HCT116 (cell line): ENCODE measurements around the gene PTGES2. TPM values are rescaled to one million over a fixed set of nuclear protein-coding genes. Genes with fewer than 3 reads are reported as not detected.

Experiments used
- ATAC-seq: fragments of 200-7000 bp; cut with Tn5 transposase; 2 replicates; pipeline ENCODE4 v1.9.1; 2020; ENCODE audit warnings: mild to moderate bottlenecking, moderate library complexity
- BruUV-seq: library from RNA; stranded (reverse); fragments of 400-500 nt; replicated peaks from 2 replicates; lab custom pipeline; 2021; lab: Mats Ljungman, UMichigan
- CTCF ChIA-PET: fragments of 300-600 bp; sonication (Branson Sonifier 250); formaldehyde crosslinking; loops from one replicate; lab custom pipeline; 2021; ENCODE audit warnings: antibody characterized with exemption; lab: Charles Lee
- POLR2A ChIA-PET: fragments of 300-600, 350-600 bp; sonication (Branson Sonifier 250); formaldehyde crosslinking; loops from one replicate; lab custom pipeline; 2021; ENCODE audit warnings: antibody characterized with exemption; lab: Charles Lee
- RAD21 ChIA-PET, 2 experiments: fragments of 300-600 bp; sonication (Branson Sonifier 250); formaldehyde crosslinking; loops; one replicate each; lab custom pipeline; 2023; ENCODE audit warnings: low total read pairs in 2 of 2; ENCODE audit not compliant: uncharacterized antibody in 2 of 2, unreplicated experiment in 2 of 2, low non-redundant PET in 1 of 2; lab: Charles Lee
- DNase-seq: peaks from one replicate; pipeline ENCODE4 v3.0.0-alpha.2; 2010; ENCODE audit warnings: low read depth, low spot score
- H2AFZ ChIP-seq: fragments of 200-600 bp; shearing (Covaris generic), sonication (generic); 2 replicates; pipeline ENCODE4 v1.6.1; 2017; ENCODE audit warnings: low read depth, mixed run types, mixed read lengths, antibody characterized with exemption, low read length; ENCODE audit not compliant: poor library complexity, severe bottlenecking
- H3K27ac ChIP-seq: 2 replicates; pipeline ENCODE4 v1.5.1; 2012; ENCODE audit warnings: low read depth, low read length
- H3K27me3 ChIP-seq: fragments of 200-600 bp; sonication (generic); 2 replicates; pipeline ENCODE4 v1.6.1; 2016; ENCODE audit warnings: mixed run types, low read length, mixed read lengths; ENCODE audit not compliant: insufficient read depth
- H3K36me3 ChIP-seq, 2 experiments: fragments of 200-500 bp in 1 of 2; fragments of 200-600 bp in 1 of 2; sonication (Bioruptor generic) in 1 of 2; sonication (generic) in 1 of 2; 2 replicates each; pipeline versions ENCODE4 v1.5.1 to v1.6.1; 2014 to 2016; ENCODE audit warnings: low read length in 2 of 2, inconsistent platforms in 1 of 2, mixed read lengths in 1 of 2, mixed run types in 1 of 2; ENCODE audit not compliant: insufficient read depth in 2 of 2, control insufficient read depth in 1 of 2
- H3K4me1 ChIP-seq, 2 experiments: fragments of 200-600 bp in 1 of 2; sonication (generic) in 1 of 2; 2 replicates each; pipeline versions ENCODE4 v1.5.1 to v1.6.1; 2012 to 2017; ENCODE audit warnings: low read length in 2 of 2, inconsistent platforms in 1 of 2, mild to moderate bottlenecking in 1 of 2, mixed read lengths in 1 of 2, mixed run types in 1 of 2, moderate library complexity in 1 of 2; ENCODE audit not compliant: insufficient read depth in 2 of 2, control insufficient read depth in 1 of 2
- H3K4me2 ChIP-seq: fragments of 200-600 bp; sonication (generic); 2 replicates; pipeline ENCODE4 v1.6.1; 2017; ENCODE audit warnings: mixed run types, low read length, mixed read lengths
- H3K4me3 ChIP-seq, 2 experiments: fragments of 200-600 bp in 1 of 2; sonication (generic) in 1 of 2; replicated peaks in 1 of 2; 2 replicates each; pipeline ENCODE4 v1.5.1; 2011 to 2016; ENCODE audit warnings: low read length in 2 of 2, control low read depth in 1 of 2, low read depth in 1 of 2, mild to moderate bottlenecking in 1 of 2, mixed read lengths in 1 of 2, mixed run types in 1 of 2
- H3K79me2 ChIP-seq: fragments of 200-600 bp; sonication (generic); 2 replicates; pipeline ENCODE4 v1.6.1; 2017; ENCODE audit warnings: mild to moderate bottlenecking, mixed run types, low read length, moderate library complexity, mixed read lengths; ENCODE audit not compliant: insufficient read depth
- H3K9ac ChIP-seq: fragments of 200-600 bp; sonication (generic); 2 replicates; pipeline ENCODE4 v1.6.1; 2016; ENCODE audit warnings: low read length, mixed read lengths
- H3K9me2 ChIP-seq: fragments of 200-600 bp; sonication (generic), shearing (Covaris generic); 2 replicates; pipeline ENCODE4 v1.6.1; 2017; ENCODE audit warnings: mixed run types, mild to moderate bottlenecking, moderate library complexity; ENCODE audit not compliant: insufficient read depth
- H3K9me3 ChIP-seq, 2 experiments: fragments of 200-500 bp in 1 of 2; fragments of 200-600 bp in 1 of 2; sonication (Bioruptor generic) in 1 of 2; sonication (generic) in 1 of 2; 2 replicates each; pipeline ENCODE4 v1.6.1; 2014 to 2017; ENCODE audit warnings: low read length in 2 of 2, mixed read lengths in 2 of 2, inconsistent platforms in 1 of 2, low read depth in 1 of 2, mild to moderate bottlenecking in 1 of 2, mixed run types in 1 of 2, moderate library complexity in 1 of 2; ENCODE audit not compliant: control insufficient read depth in 1 of 2, insufficient read depth in 1 of 2
- H4K20me1 ChIP-seq: fragments of 200-600 bp; sonication (generic), shearing (Covaris generic); 2 replicates; pipeline ENCODE4 v1.6.1; 2017; ENCODE audit warnings: mixed run types, mild to moderate bottlenecking, moderate library complexity; ENCODE audit not compliant: insufficient read depth
- CBX3 ChIP-seq: IDR thresholded peaks from 2 replicates; pipeline ENCODE4 v1.6.1; 2012; ENCODE audit warnings: low read depth
- CEBPB ChIP-seq: IDR thresholded peaks from 2 replicates; pipeline ENCODE4 v1.6.1; 2012; ENCODE audit warnings: low read depth
- EGR1 ChIP-seq: IDR thresholded peaks from 2 replicates; pipeline ENCODE4 v1.6.1; 2012; ENCODE audit warnings: low read depth
- ELF1 ChIP-seq: IDR thresholded peaks from 2 replicates; pipeline ENCODE4 v1.6.1; 2012; ENCODE audit warnings: low read depth, borderline replicate concordance
- EZH2 ChIP-seq: fragments of 200-600 bp; sonication (generic); IDR thresholded peaks from 2 replicates; pipeline ENCODE4 v1.6.1; 2017; ENCODE audit warnings: antibody characterized with exemption, mixed run types
- EZH2phosphoT487 ChIP-seq: fragments of 200-600 bp; IDR thresholded peaks from 2 replicates; pipeline ENCODE4 v1.6.1; 2018; ENCODE audit warnings: antibody characterized with exemption, borderline replicate concordance
- FOSL1 ChIP-seq: IDR thresholded peaks from 2 replicates; pipeline ENCODE4 v1.6.1; 2012; ENCODE audit warnings: low read depth
- JUND ChIP-seq: IDR thresholded peaks from 2 replicates; pipeline ENCODE4 v1.6.1; 2012
- POLR2A ChIP-seq: IDR thresholded peaks from 2 replicates; pipeline ENCODE4 v1.7.0; 2011; ENCODE audit warnings: borderline replicate concordance; ENCODE audit not compliant: insufficient read depth, insufficient read length; ENCODE audit errors: extremely low read depth
- POLR2AphosphoS5 ChIP-seq: IDR thresholded peaks from 2 replicates; pipeline ENCODE4 v1.6.1; 2011; ENCODE audit warnings: mild to moderate bottlenecking, low read depth, low read length, moderate library complexity
- SIN3A ChIP-seq: IDR thresholded peaks from 2 replicates; pipeline ENCODE4 v1.6.1; 2012; ENCODE audit warnings: low read depth
- SRF ChIP-seq: IDR thresholded peaks from 2 replicates; pipeline ENCODE4 v1.6.1; 2012; ENCODE audit warnings: low read depth
- TCF7L2 ChIP-seq: IDR thresholded peaks from 2 replicates; pipeline ENCODE4 v1.7.0; 2011; ENCODE audit warnings: borderline replicate concordance, inconsistent platforms; ENCODE audit not compliant: insufficient read depth, insufficient read length; ENCODE audit errors: extremely low read depth
- YY1 ChIP-seq: IDR thresholded peaks from 2 replicates; pipeline ENCODE4 v1.6.1; 2011; ENCODE audit warnings: low read length, low read depth, moderate library complexity, mild to moderate bottlenecking; ENCODE audit not compliant: insufficient replicate concordance; ENCODE audit errors: extremely low read depth
- ZFX ChIP-seq: fragments of 450-650 bp; IDR thresholded peaks from 2 replicates; pipeline ENCODE4 v1.6.1; 2017
- ZNF274 ChIP-seq: fragments of 200-500 bp; sonication (Bioruptor generic); IDR thresholded peaks from 2 replicates; pipeline ENCODE4 v1.6.1; 2014; ENCODE audit warnings: mild to moderate bottlenecking, low read depth, low read length, inconsistent platforms
- intact Hi-C: fragments of 100-400 bp; cut with micrococcal nuclease; formaldehyde crosslinking; loops from 2 replicates; pipeline ENCODE4 v1.10.0; 2022
- total RNA-seq: library from RNA; stranded (reverse); gene quantifications from one replicate; pipeline ENCODE4 v1.2.1, GENCODE V29; 2021; ENCODE audit not compliant: unreplicated experiment
- TF ChIP-seq, protein P1 (sequence below): IDR thresholded peaks from 2 replicates; pipeline ENCODE4 v1.6.1; 2012; ENCODE audit warnings: low read depth
- TF ChIP-seq, protein P2 (sequence below): IDR thresholded peaks from 2 replicates; pipeline ENCODE4 v1.6.1; 2012
- TF ChIP-seq, protein P3 (sequence below): IDR thresholded peaks from 2 replicates; pipeline ENCODE4 v1.6.1; 2011; ENCODE audit warnings: mild to moderate bottlenecking, low read length, moderate library complexity; ENCODE audit not compliant: insufficient replicate concordance; ENCODE audit errors: extremely low read depth
- TF ChIP-seq, protein P4 (sequence below): IDR thresholded peaks from 2 replicates; pipeline ENCODE4 v1.6.1; 2012

The PTGES2 gene
- total RNA-seq, 1 experiment from 2014 or later, result 148 TPM

DNA sequence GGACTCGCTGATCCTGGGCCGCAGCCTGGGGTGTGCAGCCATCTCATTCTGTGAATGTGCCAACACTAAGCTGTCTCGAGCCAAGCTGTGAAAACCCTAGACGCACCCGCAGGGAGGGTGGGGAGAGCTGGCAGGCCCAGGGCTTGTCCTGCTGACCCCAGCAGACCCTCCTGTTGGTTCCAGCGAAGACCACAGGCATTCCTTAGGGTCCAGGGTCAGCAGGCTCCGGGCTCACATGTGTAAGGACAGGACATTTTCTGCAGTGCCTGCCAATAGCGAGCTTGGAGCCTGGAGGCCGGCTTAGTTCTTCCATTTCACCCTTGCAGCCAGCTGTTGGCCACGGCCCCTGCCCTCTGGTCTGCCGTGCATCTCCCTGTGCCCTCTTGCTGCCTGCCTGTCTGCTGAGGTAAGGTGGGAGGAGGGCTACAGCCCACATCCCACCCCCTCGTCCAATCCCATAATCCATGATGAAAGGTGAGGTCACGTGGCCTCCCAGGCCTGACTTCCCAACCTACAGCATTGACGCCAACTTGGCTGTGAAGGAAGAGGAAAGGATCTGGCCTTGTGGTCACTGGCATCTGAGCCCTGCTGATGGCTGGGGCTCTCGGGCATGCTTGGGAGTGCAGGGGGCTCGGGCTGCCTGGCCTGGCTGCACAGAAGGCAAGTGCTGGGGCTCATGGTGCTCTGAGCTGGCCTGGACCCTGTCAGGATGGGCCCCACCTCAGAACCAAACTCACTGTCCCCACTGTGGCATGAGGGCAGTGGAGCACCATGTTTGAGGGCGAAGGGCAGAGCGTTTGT, 19.9 kb downstream of the PTGES2 start (continued):
- TF ChIP-seq, protein P1, sequence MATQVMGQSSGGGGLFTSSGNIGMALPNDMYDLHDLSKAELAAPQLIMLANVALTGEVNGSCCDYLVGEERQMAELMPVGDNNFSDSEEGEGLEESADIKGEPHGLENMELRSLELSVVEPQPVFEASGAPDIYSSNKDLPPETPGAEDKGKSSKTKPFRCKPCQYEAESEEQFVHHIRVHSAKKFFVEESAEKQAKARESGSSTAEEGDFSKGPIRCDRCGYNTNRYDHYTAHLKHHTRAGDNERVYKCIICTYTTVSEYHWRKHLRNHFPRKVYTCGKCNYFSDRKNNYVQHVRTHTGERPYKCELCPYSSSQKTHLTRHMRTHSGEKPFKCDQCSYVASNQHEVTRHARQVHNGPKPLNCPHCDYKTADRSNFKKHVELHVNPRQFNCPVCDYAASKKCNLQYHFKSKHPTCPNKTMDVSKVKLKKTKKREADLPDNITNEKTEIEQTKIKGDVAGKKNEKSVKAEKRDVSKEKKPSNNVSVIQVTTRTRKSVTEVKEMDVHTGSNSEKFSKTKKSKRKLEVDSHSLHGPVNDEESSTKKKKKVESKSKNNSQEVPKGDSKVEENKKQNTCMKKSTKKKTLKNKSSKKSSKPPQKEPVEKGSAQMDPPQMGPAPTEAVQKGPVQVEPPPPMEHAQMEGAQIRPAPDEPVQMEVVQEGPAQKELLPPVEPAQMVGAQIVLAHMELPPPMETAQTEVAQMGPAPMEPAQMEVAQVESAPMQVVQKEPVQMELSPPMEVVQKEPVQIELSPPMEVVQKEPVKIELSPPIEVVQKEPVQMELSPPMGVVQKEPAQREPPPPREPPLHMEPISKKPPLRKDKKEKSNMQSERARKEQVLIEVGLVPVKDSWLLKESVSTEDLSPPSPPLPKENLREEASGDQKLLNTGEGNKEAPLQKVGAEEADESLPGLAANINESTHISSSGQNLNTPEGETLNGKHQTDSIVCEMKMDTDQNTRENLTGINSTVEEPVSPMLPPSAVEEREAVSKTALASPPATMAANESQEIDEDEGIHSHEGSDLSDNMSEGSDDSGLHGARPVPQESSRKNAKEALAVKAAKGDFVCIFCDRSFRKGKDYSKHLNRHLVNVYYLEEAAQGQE, result no peak
- TF ChIP-seq ELF1 (no peak), YY1 (no peak), POLR2AphosphoS5 (no peak; the same call in 1 of the 2 replicates), ZNF274 (no peak), SIN3A (no peak), SRF (no peak)

DNA sequence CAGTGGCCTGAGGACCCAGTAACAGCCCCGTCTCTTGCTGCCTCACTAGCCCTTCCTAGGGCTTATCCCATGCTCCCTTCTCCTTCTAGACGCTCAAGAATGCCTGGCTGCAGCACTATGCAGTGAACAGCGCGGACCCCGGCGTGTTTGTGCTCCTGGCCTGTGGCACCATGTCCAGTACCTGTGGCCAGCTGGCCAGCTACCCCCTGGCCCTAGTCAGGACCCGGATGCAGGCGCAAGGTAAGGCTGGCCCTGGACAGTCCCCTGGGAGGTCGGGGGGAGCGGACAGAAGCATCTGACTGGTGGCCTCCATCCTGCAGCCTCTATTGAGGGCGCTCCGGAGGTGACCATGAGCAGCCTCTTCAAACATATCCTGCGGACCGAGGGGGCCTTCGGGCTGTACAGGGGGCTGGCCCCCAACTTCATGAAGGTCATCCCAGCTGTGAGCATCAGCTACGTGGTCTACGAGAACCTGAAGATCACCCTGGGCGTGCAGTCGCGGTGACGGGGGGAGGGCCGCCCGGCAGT, 20.5 kb downstream of the PTGES2 start:
- Histone ChIP-seq H3K36me3 (peaks cover 8 to 34% of the 10 kb centered on the region in 2 experiments), H3K9me3 (no peaks in the 10 kb centered on the region), H3K4me2 (no peak overlapping the region), H3K79me2 (peaks cover 7% of the 10 kb centered on the region; the same call in 1 of the 2 replicates), H2AFZ (no peak overlapping the region), H3K9me2 (no peaks in the 10 kb centered on the region), H3K4me3 (no peak overlapping the region), H3K27ac (no peak overlapping the region), H3K9ac (no peak overlapping the region), H3K27me3 (no peaks in the 10 kb centered on the region), H4K20me1 (no peaks in the 10 kb centered on the region), H3K4me1 (no peaks in the 10 kb centered on the region)
- no peak for TF ChIP-seq ELF1
- TF ChIP-seq, protein P2, sequence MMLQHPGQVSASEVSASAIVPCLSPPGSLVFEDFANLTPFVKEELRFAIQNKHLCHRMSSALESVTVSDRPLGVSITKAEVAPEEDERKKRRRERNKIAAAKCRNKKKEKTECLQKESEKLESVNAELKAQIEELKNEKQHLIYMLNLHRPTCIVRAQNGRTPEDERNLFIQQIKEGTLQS, result no peak
- TF ChIP-seq JUND, result no peak
- no peak for TF ChIP-seq ZFX
- TF ChIP-seq POLR2A, result no peak
- no peak for TF ChIP-seq EZH2phosphoT487
- TF ChIP-seq CBX3, result no peak
- TF ChIP-seq YY1, result no peak
- TF ChIP-seq CEBPB, result no peak
- no peak for TF ChIP-seq SIN3A
- TF ChIP-seq, protein P3, sequence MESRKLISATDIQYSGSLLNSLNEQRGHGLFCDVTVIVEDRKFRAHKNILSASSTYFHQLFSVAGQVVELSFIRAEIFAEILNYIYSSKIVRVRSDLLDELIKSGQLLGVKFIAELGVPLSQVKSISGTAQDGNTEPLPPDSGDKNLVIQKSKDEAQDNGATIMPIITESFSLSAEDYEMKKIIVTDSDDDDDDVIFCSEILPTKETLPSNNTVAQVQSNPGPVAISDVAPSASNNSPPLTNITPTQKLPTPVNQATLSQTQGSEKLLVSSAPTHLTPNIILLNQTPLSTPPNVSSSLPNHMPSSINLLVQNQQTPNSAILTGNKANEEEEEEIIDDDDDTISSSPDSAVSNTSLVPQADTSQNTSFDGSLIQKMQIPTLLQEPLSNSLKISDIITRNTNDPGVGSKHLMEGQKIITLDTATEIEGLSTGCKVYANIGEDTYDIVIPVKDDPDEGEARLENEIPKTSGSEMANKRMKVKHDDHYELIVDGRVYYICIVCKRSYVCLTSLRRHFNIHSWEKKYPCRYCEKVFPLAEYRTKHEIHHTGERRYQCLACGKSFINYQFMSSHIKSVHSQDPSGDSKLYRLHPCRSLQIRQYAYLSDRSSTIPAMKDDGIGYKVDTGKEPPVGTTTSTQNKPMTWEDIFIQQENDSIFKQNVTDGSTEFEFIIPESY, result no peak
- no peak for TF ChIP-seq TCF7L2
- no peak for TF ChIP-seq FOSL1
- TF ChIP-seq, protein P4, sequence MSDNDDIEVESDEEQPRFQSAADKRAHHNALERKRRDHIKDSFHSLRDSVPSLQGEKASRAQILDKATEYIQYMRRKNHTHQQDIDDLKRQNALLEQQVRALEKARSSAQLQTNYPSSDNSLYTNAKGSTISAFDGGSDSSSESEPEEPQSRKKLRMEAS, result no peak
- no peak for TF ChIP-seq EZH2
- TF ChIP-seq POLR2AphosphoS5, result no peak
- TF ChIP-seq EGR1, result no peak
- RAD21 ChIA-PET, result no interaction called here
- no TSS peak for BruUV-seq
- CTCF ChIA-PET, result interaction anchor here (1.8 kb wide), 1 partner anchor 11 kb away, joined by 7 read pairs; no protein-coding TSS in a partner anchor
- POLR2A ChIA-PET, result no interaction called here
- no peak for ATAC-seq
- no peak for DNase-seq
- intact Hi-C loops, result no loop called here
